Colon (tissue), 2 donors: Measurements from ENCODE around the gene CHRFAM7A.
"Not testable (repeated sequence)": the region's sequence is repeated elsewhere in the genome, so short reads cannot be mapped to it uniquely, and the experiment has no call there.

Experiments used
- FAIRE-seq: peaks from 2 replicates; lab custom pipeline; 2012; peaks lifted over from hg19 to GRCh38; lab: Jason Lieb, UNC
- donor health status: control.
- donor health status: control.

Gene CHRFAM7A

DNA sequence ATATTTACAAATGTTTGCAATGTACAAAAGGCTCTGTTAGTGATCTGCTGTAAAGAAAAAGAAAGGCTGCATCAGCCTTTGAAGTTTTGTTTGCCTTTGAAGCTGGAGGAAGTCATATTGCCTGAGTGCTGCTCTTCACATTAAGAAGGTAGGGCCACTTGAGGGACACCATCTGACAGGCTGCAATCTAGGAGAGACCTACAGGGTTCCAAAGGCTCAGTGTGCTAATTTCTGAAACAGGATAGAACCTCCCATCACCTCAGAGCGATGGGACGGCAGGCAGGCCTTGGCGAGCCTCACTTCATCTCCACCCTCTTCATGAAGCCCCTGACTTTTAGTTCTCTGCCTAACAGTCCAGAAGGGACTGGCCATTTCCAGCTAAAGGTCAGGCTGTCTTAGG lies 77.6 kb downstream of the CHRFAM7A start:
- FAIRE-seq, result not testable (repeated sequence)

DNA sequence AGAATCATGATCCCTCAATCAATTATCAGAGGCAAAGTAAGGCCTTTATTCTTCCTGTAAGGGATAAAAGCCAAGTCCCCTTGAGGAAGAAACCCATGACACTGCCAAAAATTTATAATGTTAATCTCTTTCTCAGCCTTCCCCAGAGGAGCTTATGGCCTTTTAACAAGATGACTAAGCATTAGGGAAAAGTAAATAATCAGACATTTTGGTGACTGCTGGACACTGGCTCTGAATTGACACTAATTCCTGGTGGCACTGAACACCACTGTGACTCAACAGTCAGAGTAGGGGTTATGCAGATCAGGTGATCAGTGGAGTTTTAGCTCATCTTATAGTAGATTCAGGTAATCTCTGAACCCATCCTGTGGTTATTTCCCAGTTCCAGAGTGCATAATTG lies 82.8 kb downstream of the CHRFAM7A start:
- not testable (repeated sequence) for FAIRE-seq
